Ovary (tissue), 9 donors: ENCODE measurements around the gene EEF2K. TPM values are rescaled to one million over a fixed set of nuclear protein-coding genes. Genes with fewer than 3 reads are reported as not detected.

Source experiments
- DNase-seq, 5 donors: peaks; one replicate each; pipeline ENCODE4 v3.0.0-alpha.2; 2019 to 2020
- H3K27ac ChIP-seq, 2 donors: fragments of 200-600 bp; one replicate each; pipeline versions ENCODE4 v1.5.1 to v1.8.0; 2019 to 2022
- H3K27me3 ChIP-seq: fragments of 200-600 bp; one replicate; pipeline ENCODE4 v1.8.0; 2022
- H3K36me3 ChIP-seq: fragments of 200-600 bp; sonication (generic); one replicate; pipeline ENCODE4 v1.5.1; 2019
- H3K4me1 ChIP-seq: one replicate; pipeline ENCODE4 v1.8.1; 2013; ENCODE audit warnings: mild to moderate bottlenecking, moderate library complexity; ENCODE audit not compliant: insufficient read depth
- H3K4me3 ChIP-seq: fragments of 200-600 bp; sonication (generic); one replicate; pipeline ENCODE4 v1.5.1; 2017
- H3K9me3 ChIP-seq, 2 donors: fragments of 200-600 bp in 1 of 2; sonication (generic) in 1 of 2; one replicate each; pipeline versions ENCODE4 v1.5.1 to v1.8.1; 2013 to 2019; ENCODE audit warnings: mild to moderate bottlenecking in 1 of 2, moderate library complexity in 1 of 2
- CTCF ChIP-seq, 3 donors: fragments of 450-650 bp in 2 of 3; fragments of 200-600 bp in 1 of 3; IDR thresholded peaks; one replicate each; pipeline versions ENCODE4 v1.5.1 to v1.8.0; 2016 to 2022; ENCODE audit warnings: antibody characterized with exemption in 3 of 3, mild to moderate bottlenecking in 1 of 3
- EP300 ChIP-seq: sonication (generic); formaldehyde crosslinking; IDR thresholded peaks from one replicate; pipeline ENCODE4 v1.6.1; 2017; ENCODE audit warnings: antibody characterized with exemption
- POLR2A ChIP-seq: fragments of 450-650 bp; IDR thresholded peaks from one replicate; pipeline ENCODE4 v1.6.1; 2017; ENCODE audit warnings: antibody characterized with exemption, mild to moderate bottlenecking, moderate library complexity
- WGBS, 3 donors: extraction: QIAGEN DNeasy Blood & Tissue Kit in 1 of 3; methylation state at CpG; one replicate each; pipeline versions ENCODE4 v1.1.5 to v1.1.7; 2013 to 2017; 5-methylcytosine and 5-hydroxymethylcytosine counted together
- intact Hi-C, 4 donors: fragments of 100-400 bp; cut with DNase I; formaldehyde crosslinking; loops; one replicate each; pipeline versions ENCODE4 v1.11.0 to v1.15.1; 2022 to 2023
- polyA plus RNA-seq, 2 donors: library from polyadenylated mRNA; stranded (reverse); fragments of 200-250 nt in 1 of 2; fragments of 350-450 nt in 1 of 2; fragmentation: Illumina TruSeq in 1 of 2; extraction: RNeasy Lipid Tissue Mini Kit (QIAGEN cat#74804) in 1 of 2; gene quantifications; one replicate each; pipeline ENCODE4 v1.2.3, GENCODE V29; 2013 to 2014
- total RNA-seq, 7 donors: library from RNA; depleted of rRNA in 2 of 7; stranded (reverse); fragments of >200 nt in 2 of 7; fragmentation: NEBNext Ultra II Directional in 3 of 7; extraction: Animal tissue kit (Norgen Biotek cat#: 25700) in 3 of 7; gene quantifications; one replicate each; pipeline versions ENCODE4 v1.1.0 to v1.2.4, GENCODE V29; 2016 to 2023
- donor health status: DM: no; HTN: no; CAD: no; lungs with moderate emphysema.
- donor health status: DM: no; HTN: no; CAD: no.
- donor health status: Bipolar disorder and iron deficiency.
- donor health status: DM: yes; HTN: yes; CAD: no.
- donor health status: DM: no; HTN: no; CAD: no.
- donor health status: DM: yes; HTN: yes; CAD: no.

The EEF2K gene
- total and polyA plus RNA-seq, 9 donors, result 8.1 to 37.6 (median 26.0) TPM

- Histone ChIP-seq H3K4me3 (no peak overlapping the region), H3K9me3 (no peaks in the 10 kb centered on the region), H3K4me1 (peaks cover 10% of the 10 kb centered on the region), H3K36me3 (no peaks in the 10 kb centered on the region), H3K27ac (no peak overlapping the region), H3K27me3 (no peaks in the 10 kb centered on the region)
- WGBS, 3 donors, result 84 to 91% (median 89%) methylated on average over 2 of the region's 2 CpGs
- no peak for TF ChIP-seq CTCF (IDR thresholded peaks at IDR 0.05)
- no peak for TF ChIP-seq EP300
- TF ChIP-seq POLR2A, result no peak
- DNase-seq, result no peak
- intact Hi-C loops, result no loop called here
Measured at GRCh38 chr16:22210854-22211253, 4.8 kb downstream of the EEF2K start.

- H3K9me3 ChIP-seq, result no peaks in the 10 kb centered on the region
- no peak overlapping the region for H3K4me3 ChIP-seq
- no peaks in the 10 kb centered on the region for H3K36me3 ChIP-seq
- DNase-seq, result no peak
- H3K27me3 ChIP-seq, result no peaks in the 10 kb centered on the region
- no peak overlapping the region for H3K27ac ChIP-seq
- peaks cover 5% of the 10 kb centered on the region for H3K4me1 ChIP-seq
- WGBS, 3 donors, result 65 to 81% (median 65%) methylated on average over 4 of the region's 4 CpGs
- TF ChIP-seq POLR2A (no peak), EP300 (no peak), CTCF (IDR thresholded peaks at IDR 0.05) (no peak)
- intact Hi-C loops, result no loop called here
Measured at GRCh38 chr16:22213236-22213635, 7.2 kb downstream of the EEF2K start.

DNA sequence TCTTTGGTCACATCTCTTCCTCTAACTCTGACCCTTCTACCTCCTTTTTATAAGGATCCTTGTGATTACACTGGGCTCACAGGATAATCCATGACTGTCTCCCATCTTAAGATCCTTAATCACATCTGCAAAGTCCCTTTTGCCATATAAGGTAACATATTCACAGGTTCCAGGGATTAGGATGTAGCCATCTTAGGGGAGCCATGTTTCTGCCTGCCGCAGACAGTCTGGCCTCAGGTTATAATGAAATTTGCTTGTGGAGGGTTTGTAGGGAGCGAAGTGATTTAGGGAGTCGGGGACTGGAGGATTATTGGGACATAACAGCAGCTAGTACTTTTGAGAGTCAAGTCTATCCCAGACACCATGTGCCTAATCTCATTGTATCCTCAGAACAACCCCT is 7.7 kb downstream of the EEF2K start:
- 96 to 98% (median 97%) methylated on average over 3 of the region's 3 CpGs for WGBS, 3 donors
- Histone ChIP-seq H3K4me3 (no peak overlapping the region), H3K36me3 (no peaks in the 10 kb centered on the region), H3K27ac (no peak overlapping the region), H3K4me1 (peaks cover 5% of the 10 kb centered on the region), H3K9me3 (no peaks in the 10 kb centered on the region), H3K27me3 (no peaks in the 10 kb centered on the region)
- intact Hi-C loops, result no loop called here
- no peak for DNase-seq
- TF ChIP-seq POLR2A, result no peak
- TF ChIP-seq CTCF (IDR thresholded peaks at IDR 0.05), result no peak
- no peak for TF ChIP-seq EP300

GRCh38 chr16:22214402-22214801 is 8.3 kb downstream of the EEF2K start:
- no peak for DNase-seq
- no peak overlapping the region for H3K27ac ChIP-seq
- 48 to 93% (median 89%) methylated on average over 2 of the region's 2 CpGs for WGBS, 3 donors
- no peak overlapping the region for H3K4me3 ChIP-seq
- H3K36me3 ChIP-seq, result no peaks in the 10 kb centered on the region
- intact Hi-C loops, result no loop called here
- H3K9me3 ChIP-seq, result no peaks in the 10 kb centered on the region
- no peaks in the 10 kb centered on the region for H3K27me3 ChIP-seq
- H3K4me1 ChIP-seq, result peaks cover 5% of the 10 kb centered on the region
- TF ChIP-seq EP300, result no peak
- TF ChIP-seq CTCF (IDR thresholded peaks at IDR 0.05), result no peak
- TF ChIP-seq POLR2A, result no peak

- no peak for TF ChIP-seq EP300
- no peak for TF ChIP-seq POLR2A
- TF ChIP-seq CTCF (IDR thresholded peaks at IDR 0.05), result no peak
- no peak for DNase-seq
- H3K4me3 ChIP-seq, result no peak overlapping the region
- no peaks in the 10 kb centered on the region for H3K36me3 ChIP-seq
- H3K9me3 ChIP-seq, result no peaks in the 10 kb centered on the region
- H3K27me3 ChIP-seq, result no peaks in the 10 kb centered on the region
- no peak overlapping the region for H3K27ac ChIP-seq
- intact Hi-C loops, result no loop called here
- H3K4me1 ChIP-seq, result peaks cover 5% of the 10 kb centered on the region
- 82 to 86% (median 83%) methylated on average over 3 of the region's 3 CpGs for WGBS, 3 donors
Measured at GRCh38 chr16:22214889-22215288, 8.8 kb downstream of the EEF2K start.
